Liver (tissue), 4 donors: ENCODE measurements around the gene GIGYF1. TPM values are rescaled to one million over a fixed set of nuclear protein-coding genes. Genes with fewer than 3 reads are reported as not detected.

Source experiments
- polyA plus RNA-seq, 2 donors: library from polyadenylated mRNA; stranded (reverse) in 1 of 2; unstranded in 1 of 2; fragments of 200-250 nt in 1 of 2; fragments of >200 nt in 1 of 2; fragmentation: Nextera tagmentation in 1 of 2; extraction: Ambion mirVana in 1 of 2; gene quantifications; one replicate each; pipeline versions ENCODE4 v1.2.1 to v1.2.3, GENCODE V29; 2013 to 2015
- total RNA-seq, 2 donors: library from RNA; depleted of rRNA; stranded (reverse); fragments of >200 nt; gene quantifications; one replicate each; pipeline ENCODE4 v1.2.3, GENCODE V29; 2014
- donor health status: healthy.
- donor health status: healthy.
- donor health status: healthy.

The GIGYF1 gene
- total and polyA plus RNA-seq, 4 donors, result 6.8 to 12.7 (median 10.1) TPM

Other genes starting within 250 kb of the GIGYF1 start
- under 1 TPM; 0.17 to 0.33 TPM for gene SPACDR, start 230.0 kb downstream of the GIGYF1 start, total RNA-seq
- under 1 TPM in 1 of 2 donors, not detected in 1; 0.06 TPM for gene SPACDR, start 230.0 kb downstream of the GIGYF1 start, polyA plus RNA-seq
- gene TSC22D4, start 215.0 kb downstream of the GIGYF1 start, total RNA-seq, result 10 to 100 TPM in 1 of 2 donors, 1 to 10 TPM in 1; 6.9 to 21.2 TPM
- 10 to 100 TPM in 1 of 2 donors, 1 to 10 TPM in 1; 5.5 to 15.9 TPM for gene TSC22D4, start 215.0 kb downstream of the GIGYF1 start, polyA plus RNA-seq
- gene NYAP1, start 210.3 kb downstream of the GIGYF1 start, total RNA-seq, result under 1 TPM; 0.08 to 0.09 TPM
- under 1 TPM in 1 of 2 donors, not detected in 1; 0.29 TPM for gene NYAP1, start 210.3 kb downstream of the GIGYF1 start, polyA plus RNA-seq
- gene AGFG2, start 155.0 kb downstream of the GIGYF1 start, total RNA-seq, result 10 to 100 TPM; 37.2 to 48.8 TPM
- 10 to 100 TPM; 37.4 to 47.2 TPM for gene AGFG2, start 155.0 kb downstream of the GIGYF1 start, polyA plus RNA-seq
- under 1 TPM in 1 of 2 donors, not detected in 1; 0.33 TPM for gene SAP25, start 120.3 kb downstream of the GIGYF1 start, total RNA-seq
- under 1 TPM; 0.56 to 0.84 TPM for gene SAP25, start 120.3 kb downstream of the GIGYF1 start, polyA plus RNA-seq
- 10 to 100 TPM in 1 of 2 donors, 1 to 10 TPM in 1; 8.2 to 25.8 TPM for gene LRCH4, start 108.1 kb downstream of the GIGYF1 start, total RNA-seq
- gene LRCH4, start 108.1 kb downstream of the GIGYF1 start, polyA plus RNA-seq, result 10 to 100 TPM in 1 of 2 donors, 1 to 10 TPM in 1; 9.1 to 16.9 TPM
- gene FBXO24, start 107.9 kb downstream of the GIGYF1 start, total RNA-seq, result 1 to 10 TPM in 1 of 2 donors, under 1 TPM in 1; 0.67 to 1.3 TPM
- under 1 TPM; 0.25 to 0.32 TPM for gene FBXO24, start 107.9 kb downstream of the GIGYF1 start, polyA plus RNA-seq
- 10 to 100 TPM in 1 of 2 donors, 1 to 10 TPM in 1; 6.7 to 13.1 TPM for gene PCOLCE, start 91.9 kb downstream of the GIGYF1 start, total RNA-seq
- gene PCOLCE, start 91.9 kb downstream of the GIGYF1 start, polyA plus RNA-seq, result 10 to 100 TPM; 10.4 to 38.2 TPM
- gene MOSPD3, start 81.7 kb downstream of the GIGYF1 start, total RNA-seq, result 1 to 10 TPM; 3.5 to 6.3 TPM
- gene MOSPD3, start 81.7 kb downstream of the GIGYF1 start, polyA plus RNA-seq, result 10 to 100 TPM; 10.8 to 15.7 TPM
- 100 to 1,000 TPM; 276 to 358 TPM for gene TFR2, start 52.7 kb downstream of the GIGYF1 start, total RNA-seq
- 100 to 1,000 TPM; 354 to 663 TPM for gene TFR2, start 52.7 kb downstream of the GIGYF1 start, polyA plus RNA-seq
- not detected for gene ACTL6B, start 37.8 kb downstream of the GIGYF1 start, total RNA-seq
- not detected for gene ACTL6B, start 37.8 kb downstream of the GIGYF1 start, polyA plus RNA-seq
- 10 to 100 TPM; 57.9 to 88.5 TPM for gene GNB2, start 20.5 kb downstream of the GIGYF1 start, total RNA-seq
- gene GNB2, start 20.5 kb downstream of the GIGYF1 start, polyA plus RNA-seq, result 100 to 1,000 TPM in 1 of 2 donors, 10 to 100 TPM in 1; 37.6 to 133 TPM
- 10 to 100 TPM; 19.1 to 36.6 TPM for gene POP7, start 11.9 kb upstream of the GIGYF1 start, total RNA-seq
- 10 to 100 TPM; 31.1 to 40.1 TPM for gene POP7, start 11.9 kb upstream of the GIGYF1 start, polyA plus RNA-seq
- 1 to 10 TPM; 1.3 to 1.5 TPM for gene EPO, start 26.2 kb upstream of the GIGYF1 start, total RNA-seq
- gene EPO, start 26.2 kb upstream of the GIGYF1 start, polyA plus RNA-seq, result 10 to 100 TPM in 1 of 2 donors, 1 to 10 TPM in 1; 5.3 to 22.9 TPM
- under 1 TPM in 1 of 2 donors, not detected in 1; under 0.01 TPM for gene ZAN, start 39.3 kb upstream of the GIGYF1 start, total RNA-seq
- under 1 TPM in 1 of 2 donors, not detected in 1; 0.08 TPM for gene ZAN, start 39.3 kb upstream of the GIGYF1 start, polyA plus RNA-seq
- gene EPHB4, start 133.3 kb upstream of the GIGYF1 start, total RNA-seq, result 10 to 100 TPM; 48.6 to 53.0 TPM
- gene EPHB4, start 133.3 kb upstream of the GIGYF1 start, polyA plus RNA-seq, result 10 to 100 TPM; 14.4 to 51.3 TPM
- gene SLC12A9, start 158.5 kb upstream of the GIGYF1 start, total RNA-seq, result 10 to 100 TPM; 10.5 to 17.2 TPM
- 1 to 10 TPM; 1.8 to 8.4 TPM for gene SLC12A9, start 158.5 kb upstream of the GIGYF1 start, polyA plus RNA-seq
- 10 to 100 TPM; 14.6 to 18.6 TPM for gene TRIP6, start 173.1 kb upstream of the GIGYF1 start, total RNA-seq
- 10 to 100 TPM; 17.7 to 30.7 TPM for gene TRIP6, start 173.1 kb upstream of the GIGYF1 start, polyA plus RNA-seq
- 10 to 100 TPM; 28.6 to 45.0 TPM for gene SRRT, start 180.9 kb upstream of the GIGYF1 start, total RNA-seq
- gene SRRT, start 180.9 kb upstream of the GIGYF1 start, polyA plus RNA-seq, result 10 to 100 TPM; 27.2 to 32.1 TPM
- 1 to 10 TPM; 3.1 to 4.9 TPM for gene UFSP1, start 195.5 kb upstream of the GIGYF1 start, total RNA-seq
- gene UFSP1, start 195.5 kb upstream of the GIGYF1 start, polyA plus RNA-seq, result 1 to 10 TPM; 2.3 to 3.4 TPM
- gene ACHE, start 201.6 kb upstream of the GIGYF1 start, total RNA-seq, result 10 to 100 TPM in 1 of 2 donors, under 1 TPM in 1; 0.25 to 17.6 TPM
- under 1 TPM; 0.15 to 0.17 TPM for gene ACHE, start 201.6 kb upstream of the GIGYF1 start, polyA plus RNA-seq